Measurements from ENCODE around the gene MAT1A. TPM values are rescaled to one million over a fixed set of nuclear protein-coding genes. Genes with fewer than 3 reads are reported as not detected.
"Not testable (repeated sequence)": the region's sequence is repeated elsewhere in the genome, so short reads cannot be mapped to it uniquely, and the experiment has no call there.

MAT1A gene
- total and polyA plus RNA-seq, 8 donors = 0.33 to 0.78 (median 0.51) TPM

DNA sequence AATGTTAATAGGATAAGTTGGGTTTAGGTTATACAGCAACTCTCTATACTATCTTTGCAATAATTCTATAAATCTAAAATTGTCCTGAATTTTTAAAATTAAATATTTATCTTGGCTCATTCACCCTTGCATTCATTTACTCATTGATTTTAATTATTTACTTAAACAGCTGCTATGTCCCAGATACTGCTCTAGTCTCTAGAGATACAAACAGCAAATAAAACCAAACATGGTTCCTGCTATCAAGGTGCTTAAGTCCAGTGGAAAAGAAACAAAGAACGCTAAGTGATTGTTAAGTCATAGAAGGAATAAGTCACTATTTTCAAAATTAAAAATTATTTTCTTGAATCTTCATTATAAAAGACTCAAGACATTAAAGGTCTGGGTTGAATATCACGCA, 29.9 kb upstream of the MAT1A start:
- ATAC-seq = no peak

DNA sequence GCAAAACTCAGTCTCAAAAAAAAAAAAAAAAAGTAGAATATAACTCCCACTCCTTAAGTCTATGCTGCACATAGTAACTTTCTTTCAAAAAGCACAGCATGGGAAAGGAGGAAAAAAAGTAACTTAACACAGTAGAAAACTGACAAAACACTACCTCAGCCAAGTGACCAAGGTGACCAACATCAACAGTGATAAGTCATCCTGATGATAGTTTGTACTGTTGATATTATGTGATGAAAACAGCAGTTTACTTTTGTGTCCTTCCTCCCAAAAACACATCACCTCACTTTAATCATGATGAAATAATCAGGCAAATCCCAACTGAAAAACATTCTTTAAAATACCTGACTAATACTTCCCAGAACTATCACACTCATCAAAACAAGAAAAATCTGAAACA, 29.3 kb upstream of the MAT1A start:
- Histone ChIP-seq H3K27me3 (peaks cover 0 to 4% of the 10 kb centered on the region in 2 donors), H3K36me3 (no peaks in the 10 kb centered on the region), H3K9me3 (no peaks in the 10 kb centered on the region), H3K4me1 (no peaks in the 10 kb centered on the region), H3K27ac (no peak overlapping the region), H3K4me3 (no peak overlapping the region)
- ATAC-seq = no peak
- TF ChIP-seq, protein P1, sequence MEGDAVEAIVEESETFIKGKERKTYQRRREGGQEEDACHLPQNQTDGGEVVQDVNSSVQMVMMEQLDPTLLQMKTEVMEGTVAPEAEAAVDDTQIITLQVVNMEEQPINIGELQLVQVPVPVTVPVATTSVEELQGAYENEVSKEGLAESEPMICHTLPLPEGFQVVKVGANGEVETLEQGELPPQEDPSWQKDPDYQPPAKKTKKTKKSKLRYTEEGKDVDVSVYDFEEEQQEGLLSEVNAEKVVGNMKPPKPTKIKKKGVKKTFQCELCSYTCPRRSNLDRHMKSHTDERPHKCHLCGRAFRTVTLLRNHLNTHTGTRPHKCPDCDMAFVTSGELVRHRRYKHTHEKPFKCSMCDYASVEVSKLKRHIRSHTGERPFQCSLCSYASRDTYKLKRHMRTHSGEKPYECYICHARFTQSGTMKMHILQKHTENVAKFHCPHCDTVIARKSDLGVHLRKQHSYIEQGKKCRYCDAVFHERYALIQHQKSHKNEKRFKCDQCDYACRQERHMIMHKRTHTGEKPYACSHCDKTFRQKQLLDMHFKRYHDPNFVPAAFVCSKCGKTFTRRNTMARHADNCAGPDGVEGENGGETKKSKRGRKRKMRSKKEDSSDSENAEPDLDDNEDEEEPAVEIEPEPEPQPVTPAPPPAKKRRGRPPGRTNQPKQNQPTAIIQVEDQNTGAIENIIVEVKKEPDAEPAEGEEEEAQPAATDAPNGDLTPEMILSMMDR (IDR thresholded peaks at IDR 0.05) = no peak
- intact Hi-C loops (cut with DNase I) = no loop called here
- no peak for DNase-seq

More for the DNA sequence above, 29.9 kb upstream of the MAT1A start:
- Histone ChIP-seq H3K9me3 (no peaks in the 10 kb centered on the region), H3K27me3 (peaks cover 0 to 4% of the 10 kb centered on the region in 2 donors), H3K27ac (no peak overlapping the region), H3K4me3 (no peak overlapping the region), H3K36me3 (no peaks in the 10 kb centered on the region), H3K4me1 (no peaks in the 10 kb centered on the region)
- TF ChIP-seq, protein P1 (IDR thresholded peaks at IDR 0.05) = no peak
- intact Hi-C loops (cut with DNase I) = no loop called here
- DNase-seq = no peak

DNA sequence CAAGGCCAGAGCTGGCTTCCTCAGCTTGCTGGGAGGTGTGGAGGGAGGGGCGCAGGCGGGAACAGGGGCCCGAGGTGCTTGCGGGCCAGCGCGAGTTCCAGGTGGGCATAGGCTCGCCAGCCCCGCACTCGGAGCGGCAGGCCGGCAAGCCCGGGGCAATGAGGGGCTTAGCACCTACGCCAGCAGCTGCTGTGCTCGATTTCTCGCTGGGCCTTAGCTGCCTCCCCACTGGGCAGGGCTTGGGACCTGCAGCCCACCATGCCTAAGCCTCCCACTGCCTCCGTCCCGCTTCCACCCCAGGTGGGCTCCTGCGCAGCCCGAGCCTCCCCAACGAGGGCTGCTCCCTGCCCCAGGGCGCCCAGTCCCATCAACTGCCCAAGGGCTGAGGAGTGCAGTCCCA, 25.9 kb upstream of the MAT1A start:
- DNase-seq (peak in 1 of 4 donors; percentile 74), ATAC-seq (no peak)
- TF ChIP-seq, protein P1 (IDR thresholded peaks at IDR 0.05) = no peak
- no peak overlapping the region for H3K27ac ChIP-seq
- no peaks in the 10 kb centered on the region for H3K36me3 ChIP-seq
- intact Hi-C loops (cut with DNase I) = no loop called here
- no peaks in the 10 kb centered on the region for H3K9me3 ChIP-seq
- no peaks in the 10 kb centered on the region for H3K4me1 ChIP-seq
- no peaks in the 10 kb centered on the region for H3K27me3 ChIP-seq
- H3K4me3 ChIP-seq = no peak overlapping the region

DNA sequence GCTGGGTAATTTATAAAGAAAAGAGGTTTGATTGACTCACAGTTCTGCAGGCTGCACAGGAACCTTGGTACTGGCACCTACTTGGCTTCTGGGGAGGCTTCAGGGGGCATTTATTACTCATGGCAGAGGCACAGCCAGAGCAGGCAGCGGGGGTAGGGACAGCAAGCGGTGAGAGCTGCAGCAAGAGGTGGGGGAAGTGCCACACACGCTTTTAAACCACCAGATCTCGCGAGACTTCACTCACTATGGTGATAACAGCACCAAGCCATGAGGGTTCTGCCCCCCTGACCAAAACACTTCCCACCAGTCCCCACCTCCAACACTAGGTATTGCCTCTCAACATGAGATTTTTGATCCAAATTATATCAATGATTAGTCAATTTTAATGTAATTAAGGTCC, 24.1 kb upstream of the MAT1A start:
- no peaks in the 10 kb centered on the region for H3K4me1 ChIP-seq
- no peak overlapping the region for H3K27ac ChIP-seq
- TF ChIP-seq, protein P1 (IDR thresholded peaks at IDR 0.05) = no peak
- intact Hi-C loops (cut with DNase I) = no loop called here
- H3K4me3 ChIP-seq = no peak overlapping the region
- no peaks in the 10 kb centered on the region for H3K36me3 ChIP-seq
- DNase-seq = no peak
- ATAC-seq = no peak
- no peaks in the 10 kb centered on the region for H3K27me3 ChIP-seq
- H3K9me3 ChIP-seq = no peaks in the 10 kb centered on the region

DNA sequence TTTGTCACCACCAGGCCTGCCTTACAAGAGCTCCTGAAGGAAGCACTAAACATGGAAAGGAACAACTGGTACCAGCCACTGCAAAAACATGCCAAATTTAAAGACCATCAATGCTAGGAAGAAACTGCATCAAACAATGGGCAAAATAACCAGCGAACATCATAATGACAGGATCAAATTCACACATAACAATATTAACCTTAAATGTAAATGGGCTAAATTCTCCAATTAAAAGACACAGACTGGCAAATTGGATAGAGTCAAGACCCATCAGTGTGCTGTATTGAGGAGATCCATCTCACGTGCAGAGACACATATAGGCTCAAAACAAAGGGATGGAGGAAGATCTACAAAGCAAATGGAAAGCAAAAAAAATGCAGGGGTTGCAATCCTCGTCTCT, 16.5 kb upstream of the MAT1A start:
- H3K4me3 ChIP-seq; H3K27me3 ChIP-seq; H3K27ac ChIP-seq; H3K36me3 ChIP-seq; intact Hi-C loops (cut with DNase I); DNase-seq; H3K9me3 ChIP-seq; H3K4me1 ChIP-seq; ATAC-seq: not testable (repeated sequence)

DNA sequence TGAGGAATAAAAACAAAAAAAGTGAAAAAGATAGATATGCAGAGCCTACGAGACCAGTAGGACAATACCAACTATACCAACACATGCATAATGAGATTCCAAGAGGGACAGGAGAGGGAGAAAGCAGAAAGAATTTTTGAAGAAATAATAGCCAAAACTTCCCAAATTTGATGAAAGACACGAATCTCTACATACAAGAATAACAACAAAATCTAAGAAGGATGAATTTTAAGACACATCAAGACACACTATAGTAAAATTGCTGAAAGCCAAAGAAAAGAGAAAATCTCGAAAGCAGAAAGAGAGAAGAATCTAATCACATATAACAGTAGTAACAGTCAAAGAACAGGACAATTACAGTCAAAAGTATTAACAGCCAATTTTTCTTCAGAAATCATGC, 7.5 kb upstream of the MAT1A start:
- no peak for ATAC-seq
- Histone ChIP-seq H3K4me3 (no peak overlapping the region), H3K4me1 (no peaks in the 10 kb centered on the region), H3K27me3 (no peaks in the 10 kb centered on the region), H3K9me3 (peaks cover 0 to 26% of the 10 kb centered on the region in 2 donors), H3K27ac (no peak overlapping the region), H3K36me3 (no peaks in the 10 kb centered on the region)
- intact Hi-C loops (cut with DNase I) = no loop called here
- no peak for DNase-seq
- TF ChIP-seq, protein P1 (IDR thresholded peaks at IDR 0.05) = no peak

Data from left lung (tissue), 10 donors.